ENCODE data around the gene TMED4.

The TMED4 gene

GRCh38 chr7:44540592-44541027, 41.4 kb downstream of the TMED4 start:
- no peak for DNase-seq (ENCODE audit: low spot score)

GRCh38 chr7:44539669-44540506, 42.1 kb downstream of the TMED4 start:
- no peak for DNase-seq (ENCODE audit: low spot score)

- DNase-seq (ENCODE audit: low spot score): no peak
These were observed 43.0 kb downstream of the TMED4 start for GRCh38 chr7:44538798-44539668.

DNA sequence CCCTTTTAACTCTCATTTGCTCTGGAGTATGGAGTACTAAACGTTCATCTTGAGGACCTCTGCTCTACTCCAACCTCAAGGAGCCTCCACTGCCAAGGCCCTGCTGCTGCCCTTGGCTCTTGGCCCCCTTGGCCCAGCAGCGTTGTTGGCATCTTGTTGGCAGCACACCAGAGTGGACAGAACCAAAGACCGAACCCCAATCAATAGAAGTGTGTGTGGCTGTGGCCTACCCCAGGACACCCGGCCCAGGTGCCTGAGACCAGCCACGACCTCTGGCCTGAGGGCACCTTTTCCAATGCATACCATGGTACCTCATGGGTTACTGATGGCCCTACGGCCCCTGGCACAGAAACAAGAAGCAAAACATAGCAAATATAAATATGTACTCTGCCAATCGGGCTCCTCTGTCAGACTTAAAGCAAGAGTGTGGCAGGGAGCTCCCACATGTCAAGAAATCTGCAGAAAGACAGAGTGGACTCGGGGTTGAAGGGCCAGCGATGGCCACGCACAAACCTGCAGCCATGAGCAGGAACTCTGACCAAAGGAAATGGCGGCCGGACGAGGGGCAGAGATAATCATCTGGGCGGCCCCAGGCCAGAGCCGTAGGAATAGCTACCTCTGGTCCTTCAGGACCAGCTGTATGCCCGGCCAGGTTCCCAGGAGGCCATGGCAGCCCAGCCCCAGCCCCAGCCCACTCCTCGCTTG, 43.8 kb downstream of the TMED4 start:
- no peak for DNase-seq (ENCODE audit: low spot score)

DNA sequence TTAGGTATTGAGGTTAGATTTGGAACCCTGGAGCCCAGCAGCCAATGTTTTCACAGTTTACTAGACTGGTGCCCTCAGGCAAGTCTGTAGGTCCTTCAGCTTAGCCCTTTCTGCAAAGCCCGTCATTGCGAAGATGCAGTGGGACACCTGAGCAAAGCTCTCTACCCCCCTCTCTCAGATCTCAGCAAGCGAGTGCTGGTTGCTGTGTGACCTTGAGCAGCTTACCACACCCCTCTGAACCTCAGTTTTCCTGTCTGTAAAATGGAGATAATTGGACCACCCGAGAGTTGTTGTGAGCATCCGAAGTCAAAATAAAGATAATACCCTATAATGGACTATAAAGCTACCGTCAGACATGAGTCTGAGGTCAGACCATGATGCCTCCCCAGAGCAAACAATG, 44.6 kb downstream of the TMED4 start:
- DNase-seq (ENCODE audit: low spot score): no peak

DNA sequence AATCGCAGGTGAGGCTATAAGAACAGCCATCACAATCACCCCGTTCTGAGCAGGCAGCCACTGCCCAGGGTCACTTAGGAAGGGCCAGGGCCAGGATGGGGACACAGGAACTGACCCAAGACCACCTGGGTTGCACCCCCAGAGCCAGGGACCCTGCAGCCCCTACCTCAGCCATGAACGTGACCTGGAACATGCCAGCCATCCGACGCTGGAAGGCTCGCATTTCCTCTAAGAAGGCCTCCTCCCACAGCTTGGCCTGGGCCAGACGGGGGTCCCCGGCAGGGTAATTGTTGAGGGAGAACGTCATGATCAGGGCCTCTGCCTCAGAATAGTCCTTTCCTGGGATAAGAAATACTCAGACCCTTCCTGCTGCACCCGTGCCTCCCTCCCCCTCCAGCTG, 45.9 kb downstream of the TMED4 start:
- no peak for DNase-seq (ENCODE audit: low spot score)

- no peak for DNase-seq (ENCODE audit: low spot score)
These were observed 46.5 kb downstream of the TMED4 start for GRCh38 chr7:44535348-44536064.

DNA sequence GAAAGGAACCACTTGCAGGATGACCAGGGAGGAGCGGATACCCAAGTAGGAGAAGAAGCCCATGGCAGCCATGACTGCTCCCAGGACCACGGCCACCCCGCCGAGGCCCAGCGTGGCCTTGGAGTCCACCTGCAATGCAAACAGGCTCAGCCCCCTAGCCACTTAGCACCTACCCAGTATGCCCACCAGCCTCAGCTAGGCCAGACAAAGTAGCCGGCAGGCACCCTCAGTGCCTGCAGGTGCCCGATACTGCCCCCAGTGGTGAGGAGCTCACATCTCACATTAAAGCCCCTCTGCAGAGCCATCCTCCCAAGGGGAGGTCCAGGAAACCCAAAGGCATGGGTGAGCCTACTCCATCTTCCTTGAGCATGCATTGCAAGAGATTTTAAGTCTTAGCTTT, 47.5 kb downstream of the TMED4 start:
- DNase-seq (ENCODE audit: low spot score): peak; percentile 88

GRCh38 chr7:44534087-44534486, 47.9 kb downstream of the TMED4 start:
- no peak for DNase-seq (ENCODE audit: low spot score)

DNA sequence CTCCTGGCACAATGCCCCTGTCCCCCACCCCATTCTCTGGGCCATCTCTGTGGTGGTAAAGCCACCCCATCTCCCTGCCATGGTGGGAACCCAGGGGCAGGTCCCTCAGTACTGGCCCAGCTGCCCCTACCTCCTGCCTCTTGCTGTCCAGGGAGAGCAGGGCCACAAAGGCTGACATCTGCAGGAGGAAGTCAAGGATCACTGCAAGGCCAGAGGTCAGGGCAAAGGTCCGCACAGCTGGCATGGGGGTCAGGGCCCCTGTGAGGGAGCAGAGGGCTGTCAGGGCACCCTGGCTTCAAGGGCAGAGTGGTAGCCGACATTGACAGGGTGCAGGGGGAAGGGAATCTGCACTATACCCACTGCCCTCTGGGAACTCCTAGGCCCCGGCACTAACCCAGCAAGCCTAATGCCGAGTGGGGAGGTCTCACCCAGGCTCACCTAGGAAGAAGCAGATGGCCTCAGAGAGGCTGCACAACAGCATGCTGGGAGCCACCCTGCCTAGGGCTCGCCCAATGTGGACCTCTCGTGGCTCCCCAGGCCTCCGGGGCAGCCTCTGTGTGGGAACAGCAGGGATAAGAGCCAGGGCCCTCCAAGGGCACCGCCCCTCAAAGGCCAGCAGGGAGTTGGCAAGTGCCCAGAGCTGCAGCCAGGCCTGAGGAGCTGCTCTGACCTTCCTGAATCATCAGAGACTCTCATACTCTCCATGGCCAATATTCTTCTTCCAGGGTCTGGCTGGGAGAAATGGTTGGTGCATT, 48.6 kb downstream of the TMED4 start:
- no peak for DNase-seq (ENCODE audit: low spot score)

DNA sequence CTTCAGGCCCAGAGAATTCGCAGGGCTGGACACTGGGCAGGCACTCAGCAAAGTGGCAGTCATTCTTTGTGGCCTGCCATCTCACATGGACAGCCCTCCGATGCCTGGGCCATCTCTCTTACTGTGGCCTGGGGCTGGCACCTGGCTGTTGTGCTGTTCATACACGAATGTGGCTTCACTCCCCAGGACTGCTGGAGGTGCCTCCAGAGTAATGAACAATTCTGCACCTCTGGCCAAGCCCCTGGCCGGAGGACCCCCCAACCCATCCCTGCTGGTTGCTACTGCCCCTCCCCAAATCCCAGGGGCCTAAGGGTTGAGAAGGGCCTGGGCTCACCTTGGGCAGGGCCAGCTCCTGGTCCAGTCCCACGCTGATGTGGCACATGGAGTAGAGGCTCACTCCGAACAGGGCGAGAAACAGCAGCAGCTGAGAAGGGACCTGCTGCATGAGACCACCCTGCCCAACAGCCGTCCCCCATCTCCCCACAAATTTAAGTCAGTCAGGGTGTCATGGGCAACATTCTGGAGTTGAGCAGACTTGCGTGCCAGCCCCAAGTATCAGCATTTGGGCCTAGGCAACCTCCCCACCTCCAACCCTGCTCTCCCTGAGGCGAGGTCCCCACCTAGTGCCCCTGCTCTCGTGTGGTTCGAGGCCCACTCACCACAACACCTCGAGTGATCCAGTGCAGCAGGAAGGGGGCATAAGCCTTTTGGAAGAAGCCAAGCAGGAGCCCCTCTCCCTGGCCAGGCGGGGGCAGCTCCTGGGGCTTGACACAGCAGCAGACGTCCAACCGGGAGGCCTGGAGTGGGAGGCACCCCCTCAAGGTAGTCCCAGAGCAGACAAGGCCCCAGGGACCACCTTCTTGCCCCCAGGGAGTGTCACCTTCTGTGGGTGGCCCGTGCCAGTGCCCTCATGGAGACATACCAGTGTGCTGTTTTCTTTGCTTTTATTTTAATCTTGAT, 50.3 kb downstream of the TMED4 start:
- no peak for DNase-seq (ENCODE audit: low spot score)

DNA sequence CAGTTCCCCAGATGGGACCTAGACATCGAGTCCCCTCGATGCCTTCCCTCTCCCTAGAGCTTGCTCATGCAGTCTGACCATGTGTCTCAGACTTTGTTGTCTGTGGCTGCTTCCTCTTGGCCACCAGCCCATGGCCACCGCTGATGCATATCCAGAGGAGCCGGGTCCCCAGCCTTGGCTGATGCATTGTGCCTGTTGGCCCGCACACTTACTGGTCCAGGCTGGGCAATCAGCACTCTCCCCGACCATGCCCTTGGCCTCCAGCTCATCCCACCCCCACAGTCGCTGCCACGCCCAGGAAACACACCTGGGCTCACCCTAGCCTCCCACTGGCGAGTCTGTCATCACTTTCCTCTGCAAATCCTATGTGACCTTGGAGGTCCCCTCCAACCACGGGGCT, 51.0 kb downstream of the TMED4 start:
- DNase-seq (ENCODE audit: low spot score): no peak

All from HuH-7.5 (cell line).